RPMI8226 (cell line): ENCODE results near the gene ATE1.

Experiments
- DNase-seq: peaks from one replicate; pipeline ENCODE4 v3.0.0-alpha.2; 2015

The ATE1 gene

DNA sequence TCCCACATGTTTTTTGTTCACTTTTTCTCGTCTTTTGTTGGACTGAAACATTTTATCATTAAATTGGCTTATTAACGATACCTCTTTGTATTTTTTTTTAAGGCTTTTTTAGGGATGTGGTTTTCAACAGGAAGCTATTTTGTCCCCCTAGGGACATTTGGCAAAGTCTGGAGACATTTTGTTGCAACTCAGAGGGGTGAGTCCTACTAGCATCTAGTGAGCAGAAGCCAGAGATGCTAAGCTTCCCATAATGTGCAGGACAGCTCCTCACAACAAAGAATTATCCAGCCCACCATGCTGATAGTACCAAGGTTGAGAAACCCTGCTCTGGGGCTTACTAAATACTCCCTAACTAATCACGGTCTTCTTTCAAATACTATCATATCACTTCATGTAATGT, 63.2 kb downstream of the ATE1 start:
- no peak for DNase-seq

DNA sequence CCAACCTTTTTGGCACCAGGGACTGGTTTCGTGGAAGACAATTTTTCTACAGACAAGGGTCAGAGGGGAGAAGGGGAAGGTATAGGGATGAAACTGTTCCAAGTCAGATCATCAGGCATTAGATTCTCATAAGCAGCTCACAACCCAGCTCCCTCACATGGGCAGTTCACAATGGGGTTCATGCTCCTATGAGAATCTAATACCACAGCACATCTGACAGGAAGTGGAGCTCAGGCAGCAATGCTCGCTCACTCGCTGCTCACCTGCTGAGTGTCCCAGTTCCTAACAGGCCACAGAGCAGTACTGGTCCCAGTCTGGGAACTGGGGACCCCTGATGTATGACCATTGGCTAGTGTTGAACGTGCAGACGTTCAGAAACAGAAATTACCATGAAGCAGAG, 63.7 kb downstream of the ATE1 start:
- no peak for DNase-seq

DNA sequence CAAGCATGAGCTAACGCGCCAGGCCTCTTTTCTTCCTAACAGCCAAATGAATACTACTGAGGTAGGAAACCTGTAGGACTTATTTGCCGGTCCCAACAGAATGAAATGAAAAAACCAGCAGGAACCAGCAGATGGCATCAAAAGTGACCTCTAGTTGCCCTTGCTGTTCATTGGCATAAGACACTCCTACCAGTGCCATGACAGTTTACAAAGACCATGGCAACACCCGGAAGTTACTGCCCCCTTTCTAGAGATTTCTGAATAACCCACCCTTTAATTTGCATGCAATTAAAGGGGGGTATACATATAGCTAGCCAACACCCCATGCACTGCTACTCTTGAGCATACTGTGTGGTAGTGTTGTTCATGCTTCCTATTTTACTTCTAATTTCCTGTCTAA, 65.2 kb downstream of the ATE1 start:
- DNase-seq: peak; percentile 2

DNA sequence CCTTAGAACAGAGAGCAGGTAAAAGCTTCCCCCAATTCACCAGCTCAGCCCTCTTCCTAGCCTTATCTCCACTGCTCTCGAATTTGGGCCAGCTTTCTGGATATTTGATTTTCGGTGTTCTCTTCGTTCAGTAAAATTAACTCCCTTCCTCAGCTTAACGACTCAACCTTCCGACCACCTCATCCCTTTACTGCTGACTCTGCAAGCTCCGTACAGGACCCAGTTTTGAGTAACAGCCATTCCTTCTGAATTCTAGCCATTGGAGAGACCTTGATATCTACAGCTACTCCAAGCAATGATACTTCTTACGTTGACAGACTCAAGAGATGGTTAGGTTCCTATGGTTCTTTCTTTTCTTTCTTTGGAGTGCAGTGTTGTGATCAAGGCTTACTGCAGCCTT, 65.8 kb downstream of the ATE1 start:
- no peak for DNase-seq

DNA sequence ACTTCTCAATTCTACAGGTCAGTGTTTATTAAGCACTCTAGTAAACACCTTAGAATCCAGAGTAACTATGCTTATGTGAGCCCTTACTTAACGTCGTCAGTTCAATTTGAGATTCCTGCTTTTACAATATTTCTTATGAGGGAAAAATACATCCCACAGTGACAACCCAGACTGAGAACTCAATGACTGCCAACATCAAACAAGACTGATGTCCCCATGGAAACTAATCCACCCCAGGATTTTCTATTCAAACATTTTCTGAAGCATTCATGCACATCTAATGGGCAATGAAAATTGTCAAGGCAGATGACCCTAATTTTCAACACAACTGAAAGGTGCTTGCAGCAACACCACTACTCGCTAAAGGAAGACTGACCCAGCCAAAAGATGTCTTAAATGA, 67.0 kb downstream of the ATE1 start:
- DNase-seq: no peak

DNA sequence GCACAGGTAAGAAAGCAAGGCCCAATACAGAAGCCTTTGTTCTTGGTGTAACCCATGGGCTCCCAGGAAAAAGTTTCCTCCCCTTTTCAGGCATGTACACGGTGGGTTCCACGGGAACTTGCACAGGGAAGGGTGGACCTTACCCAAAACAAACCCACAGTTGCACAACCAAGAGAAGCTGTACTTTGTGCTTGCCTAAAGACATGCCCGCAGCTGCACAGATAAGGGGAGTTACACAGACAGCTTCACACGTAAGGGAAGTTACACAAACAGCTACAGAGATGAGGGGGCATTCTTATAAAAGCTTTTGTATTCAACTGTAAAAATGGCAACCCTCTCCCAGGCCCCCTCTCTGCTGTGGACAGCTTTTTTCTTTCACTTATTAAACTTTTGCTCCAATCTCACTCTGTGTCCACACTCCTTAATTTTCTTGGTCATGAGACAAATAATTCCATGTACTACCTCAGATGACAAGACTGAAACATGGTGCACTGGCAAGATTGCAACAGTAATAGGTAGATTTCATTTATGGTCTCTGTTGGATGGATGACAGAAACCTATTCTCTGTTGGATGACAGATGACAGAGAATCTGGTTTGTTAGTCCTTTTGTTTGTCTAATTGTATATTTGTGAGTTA, 72.9 kb downstream of the ATE1 start:
- no peak for DNase-seq

DNA sequence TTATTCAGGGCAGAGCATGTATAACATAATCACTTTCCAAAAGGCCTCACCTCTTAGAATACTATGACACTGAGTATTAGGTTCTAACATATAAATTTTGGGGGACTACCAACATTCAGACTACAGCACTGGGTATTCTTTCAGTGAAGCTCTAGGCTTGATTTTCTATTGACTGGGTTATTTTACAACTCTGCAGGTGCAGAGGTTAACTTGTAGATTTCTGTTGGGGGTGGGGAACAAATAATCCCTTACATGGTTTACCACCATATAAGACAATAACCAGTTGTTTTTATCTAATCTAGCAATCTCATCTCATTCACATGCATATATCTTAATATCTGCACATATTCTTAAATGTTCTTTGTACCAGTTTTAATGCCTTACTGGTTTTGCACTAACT, 73.9 kb downstream of the ATE1 start:
- DNase-seq: no peak

DNA sequence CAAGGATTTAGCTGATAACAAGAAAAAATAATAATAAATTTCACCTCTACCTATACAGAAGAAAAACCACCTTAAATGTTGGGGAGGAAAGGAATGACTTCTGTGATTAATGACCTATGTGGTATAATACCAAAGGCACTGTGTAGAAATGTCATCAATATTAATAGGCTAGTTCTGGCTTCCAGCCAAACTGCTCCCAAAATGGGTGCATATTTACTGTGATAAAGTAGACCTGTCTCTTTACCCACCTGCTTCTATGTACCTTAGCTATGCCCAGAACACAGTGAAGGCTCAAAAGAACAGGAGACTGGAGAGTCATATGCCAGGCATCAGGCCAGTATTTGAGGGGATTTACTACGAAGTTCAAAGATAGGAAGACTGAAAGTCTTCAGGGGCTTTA, 76.0 kb downstream of the ATE1 start:
- no peak for DNase-seq

DNA sequence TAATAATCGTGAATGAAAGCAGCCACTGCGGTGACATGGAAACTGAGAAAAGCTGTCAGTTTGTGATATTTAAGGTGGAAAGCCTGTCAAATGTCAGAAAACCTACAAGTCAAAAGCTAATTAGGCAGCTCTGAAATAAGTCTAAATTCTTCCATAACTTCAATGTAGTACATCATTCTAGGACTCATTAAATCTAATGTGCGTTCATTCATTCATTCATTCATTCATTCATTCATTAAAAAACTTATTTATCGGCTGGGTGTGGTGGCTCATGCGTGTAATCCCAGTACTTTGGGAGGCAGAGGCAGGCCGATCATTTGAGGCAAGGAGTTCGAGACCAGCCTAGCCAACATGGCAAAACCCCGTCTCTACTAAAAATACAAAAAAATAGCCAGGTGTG, 79.7 kb downstream of the ATE1 start:
- DNase-seq: no peak

DNA sequence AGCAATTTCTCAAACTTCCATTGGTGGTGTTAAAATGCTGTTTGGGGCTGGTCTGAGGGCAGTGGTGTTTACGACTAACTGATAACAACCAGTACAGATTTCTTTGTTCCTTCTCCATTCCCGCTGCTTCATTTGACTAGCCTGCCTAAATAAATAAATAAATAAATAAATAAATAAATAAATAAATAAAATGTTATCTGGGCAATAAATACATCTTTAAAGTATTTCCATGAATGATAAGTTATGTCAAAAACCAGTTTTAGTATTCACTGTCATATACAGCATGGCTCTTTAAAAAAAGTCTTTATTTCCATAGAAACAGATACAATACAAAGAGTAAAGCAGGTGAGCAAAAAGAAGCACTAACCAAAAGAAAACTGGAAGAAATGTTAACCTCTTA, 81.3 kb downstream of the ATE1 start:
- DNase-seq: no peak

DNA sequence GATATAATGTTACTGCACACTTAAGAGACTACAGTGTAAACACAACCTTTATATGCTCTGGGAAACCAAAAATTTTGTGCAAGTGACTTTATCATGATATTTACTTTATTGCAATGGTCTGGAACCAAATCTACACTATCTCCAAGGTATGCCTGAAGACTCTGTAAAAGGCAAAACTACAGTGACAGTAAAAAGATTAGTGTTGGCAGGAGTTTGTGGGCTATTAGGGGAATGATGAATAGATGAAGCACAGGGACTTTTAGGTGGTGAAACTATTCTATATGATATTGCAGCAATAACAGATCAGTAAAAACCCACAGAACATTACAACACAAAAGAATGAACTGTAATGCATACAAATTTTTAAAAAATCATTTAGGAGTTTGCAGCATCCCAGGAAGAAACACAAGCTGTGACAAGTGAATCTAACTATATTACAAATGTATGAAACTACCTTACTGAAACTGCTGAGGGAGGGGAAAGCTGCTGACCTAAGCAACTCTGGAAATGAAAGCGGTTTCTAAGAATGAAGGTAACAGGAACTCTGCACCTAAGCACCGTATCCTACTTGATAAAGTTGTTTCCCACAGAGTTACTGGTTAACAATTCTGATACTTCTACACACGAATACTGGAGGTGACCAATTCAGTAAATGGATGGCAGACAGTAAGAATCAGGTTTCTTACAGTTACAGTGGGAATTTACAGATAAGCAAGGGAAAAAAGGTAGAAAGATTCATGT, 82.6 kb downstream of the ATE1 start:
- DNase-seq: peak; percentile 36

DNA sequence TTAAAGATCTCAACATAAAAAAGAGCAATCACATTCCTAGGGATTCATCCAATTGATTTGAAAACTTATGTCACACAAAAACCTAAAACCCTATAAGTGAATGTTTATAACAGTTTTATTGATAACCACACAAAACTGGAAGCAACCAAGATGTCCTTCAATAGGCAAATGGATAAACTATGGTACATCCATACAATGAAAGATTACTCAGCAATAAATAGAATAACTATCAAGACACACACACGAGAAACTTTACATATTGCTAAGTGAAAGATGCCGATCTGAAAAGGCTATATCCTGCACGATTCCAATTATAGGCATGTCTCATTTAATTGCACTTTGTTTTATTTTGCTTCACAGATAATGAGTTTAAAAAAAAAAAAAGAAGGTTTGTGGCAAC, 83.3 kb downstream of the ATE1 start:
- DNase-seq: no peak

DNA sequence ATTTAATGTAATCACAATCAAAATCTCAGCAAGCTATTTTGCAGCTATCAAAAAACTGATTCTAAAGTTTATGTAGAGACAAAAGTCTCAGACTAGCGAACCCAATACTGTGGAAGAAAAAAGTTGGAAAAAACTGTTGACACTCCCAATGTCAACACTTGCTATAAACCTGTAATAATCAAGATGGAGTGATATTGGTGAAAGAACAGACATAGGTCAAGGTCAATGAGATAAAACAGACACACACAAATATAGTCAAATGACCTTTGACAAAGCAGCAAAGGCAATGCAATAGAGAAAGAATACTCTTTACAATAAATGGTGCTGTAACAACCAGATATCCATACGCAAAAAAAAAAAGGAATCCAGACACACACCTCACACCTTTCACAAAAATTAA, 84.5 kb downstream of the ATE1 start:
- no peak for DNase-seq

DNA sequence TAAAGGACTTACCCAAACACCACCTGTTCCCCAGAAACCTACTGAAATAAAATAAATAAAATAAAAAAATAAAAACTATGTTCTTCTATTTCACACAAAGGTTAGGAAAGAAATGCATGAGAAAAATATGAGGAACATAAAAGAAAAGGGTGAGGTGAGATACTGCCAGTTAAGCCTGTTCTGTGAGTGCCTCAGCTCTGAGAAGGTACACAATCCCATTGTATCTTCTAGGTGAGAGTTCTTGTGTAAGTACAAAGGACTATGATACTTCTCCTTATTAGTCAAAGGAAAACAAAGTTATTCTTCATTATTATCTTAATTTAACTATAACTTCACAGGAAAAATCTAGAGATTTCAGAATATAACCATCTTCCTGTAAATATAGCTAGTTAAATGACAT, 86.0 kb downstream of the ATE1 start:
- no peak for DNase-seq

DNA sequence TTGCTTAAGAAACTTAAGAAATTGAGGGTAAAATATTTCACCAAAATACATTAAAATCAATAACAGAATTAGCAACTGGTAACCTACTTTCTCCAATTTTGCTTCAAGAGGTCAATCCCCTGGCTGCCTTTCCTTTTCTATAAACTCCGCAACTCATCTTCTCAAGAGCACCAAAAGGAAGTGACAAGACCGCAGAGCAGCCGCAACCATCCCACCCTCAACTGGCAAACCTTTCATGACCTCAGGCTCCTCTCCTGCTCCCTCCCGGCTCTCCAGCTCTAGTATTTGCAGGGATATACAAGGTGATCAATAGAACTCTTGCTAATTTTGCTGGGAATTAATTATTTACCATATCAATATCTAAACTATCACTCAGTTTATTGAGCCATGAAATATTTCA, 88.9 kb downstream of the ATE1 start:
- no peak for DNase-seq

DNA sequence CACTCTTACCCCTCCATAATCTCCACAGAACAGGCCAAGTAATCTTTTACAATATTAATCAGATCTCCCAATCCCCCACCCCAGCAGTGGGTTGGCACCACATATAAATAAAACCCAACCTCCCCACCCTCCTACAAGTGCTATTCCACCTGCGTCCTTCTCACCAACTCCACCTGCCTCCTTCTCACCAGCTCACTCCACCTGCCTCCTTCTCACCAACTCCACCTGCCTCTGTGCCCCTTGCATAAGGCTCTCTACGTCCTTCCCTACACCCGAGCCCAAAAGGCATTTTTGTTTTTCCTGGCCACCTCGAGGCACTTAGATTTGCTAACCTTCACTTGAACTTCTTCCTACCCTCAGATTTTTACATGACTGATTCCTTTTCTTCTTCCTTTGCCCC, 89.7 kb downstream of the ATE1 start:
- no peak for DNase-seq

DNA sequence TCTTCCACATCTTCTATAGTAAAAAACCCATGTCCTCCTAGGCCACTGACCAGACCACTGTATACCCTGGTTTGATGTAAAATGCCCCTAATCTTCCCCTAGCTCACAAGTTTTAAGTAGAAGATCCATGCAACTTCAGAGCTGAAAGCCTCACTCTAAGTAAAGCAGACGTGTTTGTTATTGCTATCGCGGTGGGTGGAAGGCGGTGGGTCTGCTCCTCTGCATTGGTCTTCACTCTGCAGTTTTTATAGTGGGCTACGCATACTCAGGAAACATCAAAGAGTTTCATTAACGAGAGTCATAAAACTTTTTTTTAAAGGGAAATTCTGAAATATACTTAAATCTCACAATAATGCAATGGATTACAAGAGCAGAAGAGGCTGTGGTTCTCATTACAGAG, 91.7 kb downstream of the ATE1 start:
- DNase-seq: no peak

DNA sequence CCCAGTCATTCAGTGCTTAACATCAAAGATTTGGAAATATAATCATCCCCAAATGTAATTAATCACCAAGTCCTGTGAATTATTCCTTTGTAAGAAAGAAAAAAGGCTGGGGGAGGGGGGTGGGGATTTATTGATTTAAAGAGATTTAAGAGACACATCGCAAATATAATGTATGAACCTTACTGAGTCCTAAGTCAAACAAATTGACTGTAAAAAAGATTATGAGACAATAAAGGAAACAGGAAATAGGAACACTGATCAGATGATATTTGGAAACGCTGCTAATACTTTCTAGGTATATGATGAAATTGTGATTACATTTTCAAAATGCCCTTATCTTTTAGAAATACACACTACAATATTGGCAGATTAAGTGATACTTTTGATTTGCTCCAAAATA, 92.5 kb downstream of the ATE1 start:
- DNase-seq: no peak

DNA sequence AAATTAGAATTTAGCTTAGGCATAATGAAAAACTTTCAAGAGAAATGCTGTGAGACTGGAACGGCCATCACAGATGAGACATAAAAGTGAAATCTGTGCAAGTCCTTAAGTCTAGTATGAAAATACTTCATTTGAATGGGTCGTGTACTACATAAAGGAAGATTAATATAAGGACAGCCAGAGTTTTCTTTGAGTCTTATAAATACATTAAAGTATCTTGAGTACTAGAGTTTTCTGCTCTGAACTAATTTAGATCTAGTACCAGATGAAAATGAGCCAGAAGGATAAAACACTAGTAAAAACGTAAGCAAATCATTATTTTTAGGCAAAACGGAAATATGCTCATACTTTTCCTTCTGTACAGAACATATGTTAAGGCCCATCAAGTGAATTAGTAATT, 93.1 kb downstream of the ATE1 start:
- no peak for DNase-seq

DNA sequence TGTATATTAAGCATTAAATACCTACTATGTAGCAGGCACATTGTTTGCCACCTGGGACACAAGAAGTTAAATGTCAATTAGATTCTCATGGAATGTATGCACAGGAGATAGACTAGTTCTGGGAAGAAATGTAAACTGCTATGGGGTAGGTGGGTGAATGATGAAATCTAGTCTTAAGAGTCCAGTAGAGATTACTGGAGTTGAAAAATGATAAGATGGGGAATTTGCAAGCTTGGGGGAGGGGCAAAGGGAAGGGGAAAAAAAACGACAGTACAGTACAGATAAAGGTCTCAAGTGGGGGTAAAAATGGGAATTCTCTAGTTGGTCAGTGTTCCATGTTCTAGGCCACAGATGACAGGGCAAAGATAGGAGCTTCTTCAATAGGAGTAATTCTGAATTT, 94.4 kb downstream of the ATE1 start:
- DNase-seq: no peak

DNA sequence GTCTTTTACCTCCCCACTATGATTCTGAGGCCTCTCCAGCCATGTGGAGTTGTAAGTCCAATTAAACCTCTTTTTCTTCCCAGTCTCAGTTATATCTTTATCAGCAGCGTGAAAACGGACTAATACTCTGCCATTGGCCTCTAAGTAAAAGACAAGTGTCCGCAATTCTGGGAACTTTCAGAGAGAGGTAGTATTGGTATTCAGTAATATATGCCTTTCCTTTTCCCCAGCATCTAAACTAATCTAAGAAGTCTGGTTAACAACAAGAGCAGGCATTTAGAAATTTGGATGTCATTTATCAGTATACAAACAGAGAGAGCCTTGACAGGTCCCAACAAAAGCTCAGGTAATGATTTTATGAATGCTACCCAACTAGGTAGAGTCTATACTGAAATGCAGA, 95.2 kb downstream of the ATE1 start:
- no peak for DNase-seq

DNA sequence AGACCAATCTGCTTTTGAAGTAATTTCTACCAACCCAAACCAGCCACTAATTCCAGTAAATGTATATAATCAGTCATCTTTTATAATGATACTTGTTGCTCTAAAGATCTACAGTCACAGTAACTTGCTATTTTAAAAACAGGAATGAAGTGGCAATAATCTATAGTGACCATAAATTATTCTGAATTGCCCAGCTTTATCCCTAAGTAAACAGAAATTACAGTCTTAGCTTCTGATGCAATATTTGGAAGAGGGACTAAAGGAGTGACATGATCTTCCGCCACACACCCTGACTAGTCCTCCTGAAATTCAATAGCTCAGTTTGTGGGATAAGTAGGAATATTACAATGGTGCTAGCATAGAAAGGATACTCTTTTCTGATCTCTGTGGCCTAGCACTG, 96.1 kb downstream of the ATE1 start:
- DNase-seq: no peak

DNA sequence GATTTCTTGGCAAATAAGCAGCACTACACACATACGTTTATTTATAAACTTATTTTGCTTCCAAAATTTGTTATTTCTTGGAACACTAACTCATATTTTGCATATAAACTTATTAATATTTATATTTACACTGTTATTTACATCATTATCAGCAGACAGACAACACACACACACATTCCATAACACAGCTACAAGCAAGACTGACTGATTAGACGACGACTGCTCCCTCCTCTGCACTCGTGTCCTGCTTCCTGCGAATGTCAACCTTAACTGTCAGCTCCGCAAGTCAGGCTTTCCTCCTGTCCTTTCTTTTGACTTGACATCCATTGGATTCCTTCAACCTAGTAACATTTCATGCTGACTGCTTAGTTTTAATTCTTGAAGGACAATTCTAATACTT, 96.6 kb downstream of the ATE1 start:
- DNase-seq: no peak

DNA sequence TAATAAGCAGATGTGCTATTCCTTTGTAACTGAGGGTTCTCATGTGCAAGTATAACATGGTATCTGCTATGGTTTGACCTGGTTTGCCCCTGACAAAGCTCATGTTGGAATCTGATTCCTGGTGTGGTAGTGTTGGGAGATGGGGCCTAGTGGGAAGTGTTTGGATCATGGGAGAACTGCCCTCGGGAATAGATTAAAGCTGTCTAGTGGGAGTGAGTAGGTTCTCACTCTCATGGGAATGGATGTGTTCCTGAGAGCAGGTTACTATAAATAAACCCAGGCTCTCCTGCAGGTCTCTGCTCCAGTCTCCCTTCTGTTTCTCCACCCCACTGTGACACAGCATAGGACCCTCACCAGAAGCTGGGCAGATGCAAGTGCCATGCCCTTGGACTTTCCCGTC, 97.7 kb downstream of the ATE1 start:
- no peak for DNase-seq

DNA sequence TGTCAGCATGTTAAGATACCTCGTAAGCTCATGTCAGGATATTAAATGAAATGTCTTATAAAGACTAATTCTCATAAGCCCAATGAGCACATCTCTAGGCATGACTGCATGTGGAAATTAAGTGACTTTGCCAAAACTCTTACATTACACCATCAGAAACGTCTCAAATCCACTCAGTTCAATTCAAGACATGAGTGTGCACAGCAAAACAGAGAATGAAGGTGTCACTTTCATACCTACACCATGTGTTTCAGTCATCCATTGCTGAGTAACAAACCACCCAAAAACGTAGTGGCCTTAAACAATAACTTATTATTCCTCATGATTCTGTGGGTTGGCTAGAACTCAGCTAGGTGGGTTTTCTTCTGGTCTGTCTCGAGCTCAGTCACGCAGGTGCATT, 99.8 kb downstream of the ATE1 start:
- DNase-seq: no peak
